Liver (tissue), 9 donors: ENCODE measurements around the gene A4GALT. TPM values are rescaled to one million over a fixed set of nuclear protein-coding genes. Genes with fewer than 3 reads are reported as not detected.

Experiments
- DNase-seq: peaks from one replicate; pipeline ENCODE4 v3.0.0-alpha.2; 2017; ENCODE audit warnings: low spot score
- H3K27ac ChIP-seq, 2 donors: one replicate each; pipeline ENCODE4 v1.7.0; 2013; ENCODE audit warnings: inconsistent platforms in 2 of 2, low read length in 2 of 2, control low read depth in 1 of 2, low read depth in 1 of 2, mild to moderate bottlenecking in 1 of 2
- H3K27me3 ChIP-seq, 4 donors: one replicate each; pipeline versions ENCODE4 v1.6.1 to v1.7.0; 2013; ENCODE audit warnings: low read length in 3 of 4, inconsistent platforms in 1 of 4, mild to moderate bottlenecking in 1 of 4, moderate library complexity in 1 of 4; ENCODE audit not compliant: control insufficient read depth in 4 of 4, insufficient read depth in 4 of 4
- H3K36me3 ChIP-seq, 4 donors: one replicate each; pipeline versions ENCODE4 v1.6.1 to v1.7.0; 2013; ENCODE audit warnings: low read length in 3 of 4, mild to moderate bottlenecking in 3 of 4, low read depth in 1 of 4, moderate library complexity in 1 of 4; ENCODE audit not compliant: control insufficient read depth in 4 of 4, insufficient read depth in 3 of 4
- H3K4me1 ChIP-seq, 4 donors: one replicate each; pipeline versions ENCODE4 v1.6.1 to v1.7.0; 2013; ENCODE audit warnings: low read length in 3 of 4, mild to moderate bottlenecking in 3 of 4, moderate library complexity in 1 of 4; ENCODE audit not compliant: control insufficient read depth in 4 of 4, insufficient read depth in 4 of 4
- H3K4me3 ChIP-seq, 3 donors: one replicate each; pipeline versions ENCODE4 v1.6.1 to v1.7.0; 2013; ENCODE audit warnings: low read length in 3 of 3, control low read depth in 1 of 3, low read depth in 1 of 3, mild to moderate bottlenecking in 1 of 3
- H3K9ac ChIP-seq, 2 donors: one replicate each; pipeline ENCODE4 v1.7.0; 2013; ENCODE audit warnings: low read length in 2 of 2, mild to moderate bottlenecking in 2 of 2, moderate library complexity in 2 of 2, control low read depth in 1 of 2, low read depth in 1 of 2
- H3K9me3 ChIP-seq, 4 donors: one replicate each; pipeline versions ENCODE4 v1.6.1 to v1.7.0; 2013; ENCODE audit warnings: low read length in 3 of 4; ENCODE audit not compliant: control insufficient read depth in 4 of 4
- EGR1 ChIP-seq, 2 donors: IDR thresholded peaks; 2 replicates each; pipeline ENCODE4 v1.6.1; 2016 to 2018; ENCODE audit warnings: antibody characterized with exemption in 2 of 2, low read depth in 2 of 2
- FOXA1 ChIP-seq: IDR thresholded peaks from 2 replicates; pipeline ENCODE4 v1.6.1; 2016; ENCODE audit warnings: antibody characterized with exemption
- FOXA2 ChIP-seq: IDR thresholded peaks from 2 replicates; pipeline ENCODE4 v1.6.1; 2016; ENCODE audit warnings: antibody characterized with exemption
- GABPA ChIP-seq, 2 donors: IDR thresholded peaks in 1 of 2; conservative IDR thresholded peaks in 1 of 2; 2 replicates each; pipeline ENCODE4 v1.6.1; 2016; ENCODE audit warnings: antibody characterized with exemption in 2 of 2, mild to moderate bottlenecking in 1 of 2, moderate library complexity in 1 of 2
- HNF4A ChIP-seq, 2 donors: conservative IDR thresholded peaks; 2 replicates each; pipeline ENCODE4 v1.6.1; 2016; ENCODE audit warnings: antibody characterized with exemption in 2 of 2, mild to moderate bottlenecking in 2 of 2
- HNF4G ChIP-seq: IDR thresholded peaks from 2 replicates; pipeline ENCODE4 v1.6.1; 2016; ENCODE audit warnings: antibody characterized with exemption
- NR2F2 ChIP-seq: IDR thresholded peaks from 2 replicates; pipeline ENCODE4 v1.6.1; 2016; ENCODE audit warnings: antibody characterized with exemption
- RXRA ChIP-seq, 2 donors: IDR thresholded peaks; 2 replicates each; pipeline ENCODE4 v1.6.1; 2017 to 2018; ENCODE audit warnings: antibody characterized with exemption in 2 of 2, mild to moderate bottlenecking in 1 of 2
- SP1 ChIP-seq: IDR thresholded peaks from 2 replicates; pipeline ENCODE4 v1.6.1; 2018; ENCODE audit warnings: antibody characterized with exemption, mild to moderate bottlenecking
- YY1 ChIP-seq: IDR thresholded peaks from 2 replicates; pipeline ENCODE4 v1.6.1; 2016; ENCODE audit warnings: antibody characterized with exemption, mild to moderate bottlenecking
- WGBS: extraction: QIAGEN DNeasy Blood & Tissue Kit; methylation state at CpG from one replicate; pipeline ENCODE4 v1.1.7; 2013; 5-methylcytosine and 5-hydroxymethylcytosine counted together
- polyA plus RNA-seq, 2 donors: library from polyadenylated mRNA; stranded (reverse) in 1 of 2; unstranded in 1 of 2; fragments of 200-250 nt in 1 of 2; fragments of >200 nt in 1 of 2; fragmentation: Nextera tagmentation in 1 of 2; extraction: Ambion mirVana in 1 of 2; gene quantifications; one replicate each; pipeline versions ENCODE4 v1.2.1 to v1.2.3, GENCODE V29; 2013 to 2015
- total RNA-seq, 2 donors: library from RNA; depleted of rRNA; stranded (reverse); fragments of >200 nt; gene quantifications; one replicate each; pipeline ENCODE4 v1.2.3, GENCODE V29; 2014
- TF ChIP-seq, protein P1 (sequence below): IDR thresholded peaks from 2 replicates; pipeline ENCODE4 v1.6.1; 2016; ENCODE audit warnings: antibody characterized with exemption
- TF ChIP-seq, protein P2 (sequence below): IDR thresholded peaks from 2 replicates; pipeline ENCODE4 v1.6.1; 2016; ENCODE audit warnings: antibody characterized with exemption
- TF ChIP-seq, protein P3 (sequence below): fragments of 150-350 bp; IDR thresholded peaks from 2 replicates; pipeline ENCODE4 v1.5.1; 2017; ENCODE audit warnings: improper control_type of control experiment, low read depth, low read length; ENCODE audit not compliant: missing input control
- TF ChIP-seq, protein P4 (sequence below): IDR thresholded peaks from 2 replicates; pipeline ENCODE4 v1.6.1; 2016; ENCODE audit warnings: antibody characterized with exemption
- TF ChIP-seq, protein P5 (sequence below): IDR thresholded peaks from 2 replicates; pipeline ENCODE4 v1.6.1; 2016; ENCODE audit warnings: antibody characterized with exemption, mild to moderate bottlenecking
- donor health status: healthy.
- donor health status: healthy.
- donor health status: healthy.
- donor health status: healthy.
- donor health status: healthy.

The A4GALT gene
- total and polyA plus RNA-seq, 4 donors, result 1.6 to 8.2 (median 2.0) TPM

DNA sequence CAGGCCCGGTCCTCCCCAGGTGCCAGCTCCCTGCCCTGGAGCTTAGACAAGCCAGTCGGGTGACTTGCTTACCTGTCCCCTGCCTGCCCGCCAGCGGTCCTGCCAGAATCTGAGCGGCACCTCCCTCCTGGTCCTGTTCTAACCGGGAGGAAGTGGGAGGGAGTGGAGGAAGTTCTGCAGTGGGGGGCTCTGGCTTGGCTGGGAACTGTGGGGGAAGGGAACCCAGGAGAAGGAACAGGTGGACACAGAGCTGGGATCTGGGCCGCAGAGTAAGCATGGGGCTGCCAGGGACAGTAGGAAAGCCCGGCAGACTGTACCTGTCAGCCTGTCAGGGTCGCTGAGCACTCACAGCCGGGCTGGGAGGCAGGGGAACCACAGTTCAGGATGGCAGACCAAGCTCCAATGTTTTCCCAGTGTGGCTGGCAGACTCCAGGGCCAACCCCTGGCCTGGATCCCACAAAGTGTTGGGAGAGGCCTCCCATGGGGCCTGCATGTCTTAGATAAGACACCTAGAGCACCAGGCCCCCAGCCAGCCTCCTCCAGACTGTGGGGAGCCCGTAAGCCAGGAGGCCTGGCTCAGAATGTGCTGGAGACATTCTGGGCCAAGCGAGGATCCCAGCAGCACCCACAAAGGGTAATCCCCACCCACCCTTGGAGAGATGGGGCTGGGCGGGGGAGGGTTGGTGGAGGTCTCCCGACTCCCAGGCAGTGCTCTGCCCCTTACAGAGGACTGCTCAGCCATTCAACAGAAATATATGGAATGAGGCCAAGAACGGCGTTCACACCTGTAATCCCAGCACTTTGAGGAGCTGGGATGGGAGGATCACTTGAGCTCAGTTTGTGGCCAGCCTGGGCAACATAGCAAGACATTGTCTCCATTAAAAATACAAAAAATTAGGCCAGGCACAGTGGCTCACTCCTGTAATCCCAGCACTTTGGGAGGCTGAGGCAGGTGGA is 73.8 kb downstream of the A4GALT start:
- WGBS, result 27% methylated on average over 16 of the region's 16 CpGs
- TF ChIP-seq HNF4G (no peak), HNF4A (conservative IDR thresholded peaks at IDR 0.05) (peak in 1 of 2 donors; percentile 30), RXRA (IDR thresholded peaks at IDR 0.05) (peak; percentile 5 to 29), YY1 (peak; percentile 18)
- Histone ChIP-seq H3K27me3 (no peaks in the 10 kb centered on the region), H3K27ac (peak overlapping the region; percentile 67 to 73), H3K36me3 (no peaks in the 10 kb centered on the region), H3K9me3 (no peaks in the 10 kb centered on the region), H3K9ac (peak overlapping the region in 1 of 2 donors; percentile 4), H3K4me1 (peaks cover 46 to 70% (median 63%) of the 10 kb centered on the region in 4 donors), H3K4me3 (peak overlapping the region in 1 of 3 donors; percentile 30)
- peak; percentile 77 for DNase-seq

DNA sequence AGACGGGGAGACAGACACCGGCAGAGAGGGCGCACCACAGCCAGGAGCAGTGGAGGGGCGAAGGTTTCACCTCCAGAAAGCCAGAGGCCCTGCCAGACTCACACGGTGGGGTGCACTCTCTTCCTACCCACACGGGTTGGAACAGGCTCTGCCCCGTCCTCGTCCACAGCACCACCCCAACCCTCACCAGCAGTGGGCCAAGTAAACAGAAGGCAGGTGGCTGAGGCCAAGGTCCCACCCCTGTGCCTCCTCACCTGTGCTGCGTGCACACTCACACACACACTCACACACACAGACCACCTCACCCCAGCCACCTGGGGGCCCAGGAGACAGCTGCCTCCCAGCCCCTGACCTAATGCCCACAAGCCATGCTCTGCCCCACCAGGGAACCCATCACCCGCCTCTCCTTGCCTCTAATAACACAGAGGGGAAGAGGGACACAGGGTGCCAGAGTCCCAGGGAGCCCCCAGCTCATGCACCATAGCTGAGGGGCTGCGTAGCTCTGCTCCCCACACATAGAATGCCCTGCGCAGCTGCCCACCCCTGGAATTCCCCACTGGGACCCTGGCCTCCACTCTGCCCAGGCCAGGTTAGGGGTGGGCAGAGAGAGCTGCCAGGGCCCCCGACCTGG is 74.6 kb downstream of the A4GALT start:
- Histone ChIP-seq H3K36me3 (no peaks in the 10 kb centered on the region), H3K9me3 (no peaks in the 10 kb centered on the region), H3K27me3 (no peaks in the 10 kb centered on the region), H3K4me3 (peak overlapping the region in 1 of 3 donors; percentile 30), H3K4me1 (peaks cover 46 to 73% (median 63%) of the 10 kb centered on the region in 4 donors), H3K27ac (peak overlapping the region; percentile 67 to 73), H3K9ac (peak overlapping the region in 1 of 2 donors; percentile 23)
- peak; percentile 66 for DNase-seq
- no peak for TF ChIP-seq NR2F2
- no peak for TF ChIP-seq FOXA2
- TF ChIP-seq HNF4G, result no peak
- TF ChIP-seq GABPA (IDR thresholded peaks at IDR 0.05 in 1 of 2, conservative IDR thresholded peaks at IDR 0.05 in 1 of 2), result no peak
- TF ChIP-seq EGR1 (IDR thresholded peaks at IDR 0.05; ENCODE audit: low read depth in 2 of 2), result no peak
- TF ChIP-seq, protein P1, sequence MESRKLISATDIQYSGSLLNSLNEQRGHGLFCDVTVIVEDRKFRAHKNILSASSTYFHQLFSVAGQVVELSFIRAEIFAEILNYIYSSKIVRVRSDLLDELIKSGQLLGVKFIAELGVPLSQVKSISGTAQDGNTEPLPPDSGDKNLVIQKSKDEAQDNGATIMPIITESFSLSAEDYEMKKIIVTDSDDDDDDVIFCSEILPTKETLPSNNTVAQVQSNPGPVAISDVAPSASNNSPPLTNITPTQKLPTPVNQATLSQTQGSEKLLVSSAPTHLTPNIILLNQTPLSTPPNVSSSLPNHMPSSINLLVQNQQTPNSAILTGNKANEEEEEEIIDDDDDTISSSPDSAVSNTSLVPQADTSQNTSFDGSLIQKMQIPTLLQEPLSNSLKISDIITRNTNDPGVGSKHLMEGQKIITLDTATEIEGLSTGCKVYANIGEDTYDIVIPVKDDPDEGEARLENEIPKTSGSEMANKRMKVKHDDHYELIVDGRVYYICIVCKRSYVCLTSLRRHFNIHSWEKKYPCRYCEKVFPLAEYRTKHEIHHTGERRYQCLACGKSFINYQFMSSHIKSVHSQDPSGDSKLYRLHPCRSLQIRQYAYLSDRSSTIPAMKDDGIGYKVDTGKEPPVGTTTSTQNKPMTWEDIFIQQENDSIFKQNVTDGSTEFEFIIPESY, result no peak
- peak in 1 of 2 donors; percentile 36 for TF ChIP-seq HNF4A (conservative IDR thresholded peaks at IDR 0.05)
- peak in 1 of 2 donors; percentile 18 for TF ChIP-seq RXRA (IDR thresholded peaks at IDR 0.05)
- peak; percentile 18 for TF ChIP-seq SP1
- WGBS, result 50% methylated on average over 13 of the region's 13 CpGs

DNA sequence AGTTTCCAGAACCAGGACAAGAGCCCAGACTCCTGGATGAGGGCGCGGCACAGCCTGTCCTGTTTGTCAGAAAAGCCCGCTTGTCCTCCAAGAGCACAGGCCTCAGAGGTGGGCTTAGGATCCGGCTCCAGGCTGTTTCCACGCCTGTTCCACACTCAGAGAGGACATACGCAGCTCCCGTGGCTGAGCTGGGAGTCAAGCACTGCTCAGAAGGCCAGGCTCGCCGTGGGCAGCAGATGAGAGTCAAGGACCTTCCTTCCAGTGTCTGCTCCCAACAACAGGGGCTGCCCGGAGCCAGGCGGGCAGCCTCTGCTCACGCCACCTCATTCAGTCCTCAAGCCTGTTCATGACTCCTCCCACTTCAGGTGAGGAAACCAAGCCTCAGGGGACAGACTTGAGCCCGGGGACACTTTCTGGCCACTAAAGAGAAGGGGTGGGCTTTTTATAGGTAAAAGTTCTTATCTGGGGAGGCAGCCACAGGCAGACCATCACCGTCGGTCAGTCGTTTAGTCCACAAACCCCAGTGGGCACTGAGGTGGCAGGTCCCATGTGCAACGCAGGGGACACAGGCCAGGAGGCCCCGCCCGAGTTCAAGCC is 75.2 kb downstream of the A4GALT start:
- Histone ChIP-seq H3K36me3 (no peaks in the 10 kb centered on the region), H3K4me3 (no peak overlapping the region), H3K9me3 (no peaks in the 10 kb centered on the region), H3K27me3 (no peaks in the 10 kb centered on the region), H3K4me1 (peaks cover 46 to 73% (median 63%) of the 10 kb centered on the region in 4 donors), H3K27ac (peak overlapping the region; percentile 67 to 73), H3K9ac (peak overlapping the region in 1 of 2 donors; percentile 23)
- WGBS, result 59% methylated on average over 19 of the region's 19 CpGs
- no peak for DNase-seq
- no peak for TF ChIP-seq FOXA1
- no peak for TF ChIP-seq HNF4G
- TF ChIP-seq NR2F2, result no peak
- TF ChIP-seq, protein P2, sequence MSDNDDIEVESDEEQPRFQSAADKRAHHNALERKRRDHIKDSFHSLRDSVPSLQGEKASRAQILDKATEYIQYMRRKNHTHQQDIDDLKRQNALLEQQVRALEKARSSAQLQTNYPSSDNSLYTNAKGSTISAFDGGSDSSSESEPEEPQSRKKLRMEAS, result no peak
- TF ChIP-seq, protein P3, sequence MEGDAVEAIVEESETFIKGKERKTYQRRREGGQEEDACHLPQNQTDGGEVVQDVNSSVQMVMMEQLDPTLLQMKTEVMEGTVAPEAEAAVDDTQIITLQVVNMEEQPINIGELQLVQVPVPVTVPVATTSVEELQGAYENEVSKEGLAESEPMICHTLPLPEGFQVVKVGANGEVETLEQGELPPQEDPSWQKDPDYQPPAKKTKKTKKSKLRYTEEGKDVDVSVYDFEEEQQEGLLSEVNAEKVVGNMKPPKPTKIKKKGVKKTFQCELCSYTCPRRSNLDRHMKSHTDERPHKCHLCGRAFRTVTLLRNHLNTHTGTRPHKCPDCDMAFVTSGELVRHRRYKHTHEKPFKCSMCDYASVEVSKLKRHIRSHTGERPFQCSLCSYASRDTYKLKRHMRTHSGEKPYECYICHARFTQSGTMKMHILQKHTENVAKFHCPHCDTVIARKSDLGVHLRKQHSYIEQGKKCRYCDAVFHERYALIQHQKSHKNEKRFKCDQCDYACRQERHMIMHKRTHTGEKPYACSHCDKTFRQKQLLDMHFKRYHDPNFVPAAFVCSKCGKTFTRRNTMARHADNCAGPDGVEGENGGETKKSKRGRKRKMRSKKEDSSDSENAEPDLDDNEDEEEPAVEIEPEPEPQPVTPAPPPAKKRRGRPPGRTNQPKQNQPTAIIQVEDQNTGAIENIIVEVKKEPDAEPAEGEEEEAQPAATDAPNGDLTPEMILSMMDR, result no peak
- TF ChIP-seq EGR1 (IDR thresholded peaks at IDR 0.05; ENCODE audit: low read depth in 2 of 2), result no peak
- TF ChIP-seq SP1, result no peak
- TF ChIP-seq, protein P4, sequence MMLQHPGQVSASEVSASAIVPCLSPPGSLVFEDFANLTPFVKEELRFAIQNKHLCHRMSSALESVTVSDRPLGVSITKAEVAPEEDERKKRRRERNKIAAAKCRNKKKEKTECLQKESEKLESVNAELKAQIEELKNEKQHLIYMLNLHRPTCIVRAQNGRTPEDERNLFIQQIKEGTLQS, result no peak
- no peak for TF ChIP-seq RXRA (IDR thresholded peaks at IDR 0.05)
- TF ChIP-seq, protein P5, sequence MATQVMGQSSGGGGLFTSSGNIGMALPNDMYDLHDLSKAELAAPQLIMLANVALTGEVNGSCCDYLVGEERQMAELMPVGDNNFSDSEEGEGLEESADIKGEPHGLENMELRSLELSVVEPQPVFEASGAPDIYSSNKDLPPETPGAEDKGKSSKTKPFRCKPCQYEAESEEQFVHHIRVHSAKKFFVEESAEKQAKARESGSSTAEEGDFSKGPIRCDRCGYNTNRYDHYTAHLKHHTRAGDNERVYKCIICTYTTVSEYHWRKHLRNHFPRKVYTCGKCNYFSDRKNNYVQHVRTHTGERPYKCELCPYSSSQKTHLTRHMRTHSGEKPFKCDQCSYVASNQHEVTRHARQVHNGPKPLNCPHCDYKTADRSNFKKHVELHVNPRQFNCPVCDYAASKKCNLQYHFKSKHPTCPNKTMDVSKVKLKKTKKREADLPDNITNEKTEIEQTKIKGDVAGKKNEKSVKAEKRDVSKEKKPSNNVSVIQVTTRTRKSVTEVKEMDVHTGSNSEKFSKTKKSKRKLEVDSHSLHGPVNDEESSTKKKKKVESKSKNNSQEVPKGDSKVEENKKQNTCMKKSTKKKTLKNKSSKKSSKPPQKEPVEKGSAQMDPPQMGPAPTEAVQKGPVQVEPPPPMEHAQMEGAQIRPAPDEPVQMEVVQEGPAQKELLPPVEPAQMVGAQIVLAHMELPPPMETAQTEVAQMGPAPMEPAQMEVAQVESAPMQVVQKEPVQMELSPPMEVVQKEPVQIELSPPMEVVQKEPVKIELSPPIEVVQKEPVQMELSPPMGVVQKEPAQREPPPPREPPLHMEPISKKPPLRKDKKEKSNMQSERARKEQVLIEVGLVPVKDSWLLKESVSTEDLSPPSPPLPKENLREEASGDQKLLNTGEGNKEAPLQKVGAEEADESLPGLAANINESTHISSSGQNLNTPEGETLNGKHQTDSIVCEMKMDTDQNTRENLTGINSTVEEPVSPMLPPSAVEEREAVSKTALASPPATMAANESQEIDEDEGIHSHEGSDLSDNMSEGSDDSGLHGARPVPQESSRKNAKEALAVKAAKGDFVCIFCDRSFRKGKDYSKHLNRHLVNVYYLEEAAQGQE, result no peak
